Kasumi-1 (cell line): ENCODE results near the gene SF3B6.
"Not testable (repeated sequence)": the region's sequence is repeated elsewhere in the genome, so short reads cannot be mapped to it uniquely, and the experiment has no call there.

Experiments
- DNase-seq, 2 experiments: peaks; one replicate each; lab custom pipeline; 2025; lab: John Stamatoyannopoulos, UW

The SF3B6 gene

GRCh38 chr2:24093270-24093669, 17.1 kb upstream of the SF3B6 start:
- not testable (repeated sequence) for DNase-seq

GRCh38 chr2:24088821-24089359, 12.8 kb upstream of the SF3B6 start:
- DNase-seq, result no peak

GRCh38 chr2:24087032-24087431, 10.9 kb upstream of the SF3B6 start:
- no peak for DNase-seq

- no peak for DNase-seq
Measured at GRCh38 chr2:24086241-24086640, 10.1 kb upstream of the SF3B6 start.

- no peak for DNase-seq
Measured at GRCh38 chr2:24085200-24085489, 9.0 kb upstream of the SF3B6 start.

DNA sequence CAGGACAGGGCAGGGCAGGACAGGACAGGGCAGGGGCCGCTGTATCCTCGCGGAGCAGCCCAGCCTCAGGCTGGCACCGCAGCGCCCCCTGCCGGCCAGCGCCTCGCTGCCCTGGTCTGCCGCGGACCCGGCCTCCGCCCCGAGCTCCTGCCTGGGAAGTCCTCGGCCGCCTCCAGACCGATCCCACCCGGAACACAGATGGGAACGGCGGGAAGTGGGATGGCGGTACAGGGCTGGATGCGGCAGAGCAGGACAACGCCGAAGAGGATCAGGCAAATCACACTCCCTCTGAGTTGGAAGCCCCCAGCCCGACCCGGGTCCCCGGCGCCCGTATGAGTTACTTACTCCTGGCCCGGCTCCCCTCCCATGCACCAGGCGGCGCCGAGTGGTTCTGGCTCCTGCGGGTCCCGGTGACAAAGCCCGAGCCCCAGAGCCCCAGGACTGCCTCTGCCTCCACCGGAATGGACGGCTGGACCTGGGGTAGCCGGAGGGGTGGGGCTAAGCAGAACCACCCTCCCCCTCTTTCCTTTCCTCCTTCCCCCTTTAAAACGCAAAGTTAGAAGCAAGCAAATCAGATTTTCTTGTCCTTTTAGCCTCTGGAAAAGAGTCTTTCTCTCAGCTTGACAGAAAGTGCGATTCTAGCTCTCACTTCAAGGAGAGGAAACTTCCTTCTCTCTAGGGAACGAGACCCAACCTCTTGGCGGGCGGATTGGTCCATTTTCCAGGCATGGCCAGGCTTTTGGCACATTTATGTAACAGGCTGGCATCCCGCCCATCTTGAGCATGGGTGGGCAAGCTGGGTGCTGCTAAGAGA, 8.5 kb upstream of the SF3B6 start, which contains the start of gene TP53I3:
Gene TP53I3 (minus strand): TSS at position 449 of the 814 bp plus-strand sequence. CDS start 508 bp downstream, outside the sequence.
- DNase-seq, result peak; percentile 79 to 81

- peak; percentile 95 to 98 for DNase-seq
Measured at GRCh38 chr2:24083567-24084385, 7.7 kb upstream of the SF3B6 start.

- no peak for DNase-seq
Measured at GRCh38 chr2:24082787-24083566, 6.9 kb upstream of the SF3B6 start.

- DNase-seq, result no peak
Measured at GRCh38 chr2:24080701-24081100, 4.6 kb upstream of the SF3B6 start.

DNA sequence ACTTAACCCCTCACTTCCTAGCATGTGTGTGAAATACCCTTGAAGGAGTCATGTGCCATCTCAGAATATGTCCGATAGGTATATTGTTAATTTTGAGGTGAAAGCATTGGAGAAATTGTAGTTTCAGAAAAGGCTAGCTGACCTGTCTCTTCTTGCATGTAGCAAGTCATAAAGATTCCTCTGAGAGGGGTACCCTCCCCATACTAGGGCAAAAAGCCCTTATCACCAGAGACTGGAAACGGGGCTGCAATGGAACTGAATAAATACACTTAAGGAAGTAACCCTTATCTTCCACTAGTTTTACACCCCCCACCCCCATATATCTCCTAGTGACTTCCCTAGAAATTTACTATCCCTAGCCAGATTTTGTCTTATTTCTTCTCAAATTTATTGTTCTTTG, 1.8 kb upstream of the SF3B6 start:
- peak; percentile 14 to 22 for DNase-seq

- DNase-seq, result peak in 1 of 2 experiments; percentile 27
Measured at GRCh38 chr2:24077535-24077877, 1.4 kb upstream of the SF3B6 start.

DNA sequence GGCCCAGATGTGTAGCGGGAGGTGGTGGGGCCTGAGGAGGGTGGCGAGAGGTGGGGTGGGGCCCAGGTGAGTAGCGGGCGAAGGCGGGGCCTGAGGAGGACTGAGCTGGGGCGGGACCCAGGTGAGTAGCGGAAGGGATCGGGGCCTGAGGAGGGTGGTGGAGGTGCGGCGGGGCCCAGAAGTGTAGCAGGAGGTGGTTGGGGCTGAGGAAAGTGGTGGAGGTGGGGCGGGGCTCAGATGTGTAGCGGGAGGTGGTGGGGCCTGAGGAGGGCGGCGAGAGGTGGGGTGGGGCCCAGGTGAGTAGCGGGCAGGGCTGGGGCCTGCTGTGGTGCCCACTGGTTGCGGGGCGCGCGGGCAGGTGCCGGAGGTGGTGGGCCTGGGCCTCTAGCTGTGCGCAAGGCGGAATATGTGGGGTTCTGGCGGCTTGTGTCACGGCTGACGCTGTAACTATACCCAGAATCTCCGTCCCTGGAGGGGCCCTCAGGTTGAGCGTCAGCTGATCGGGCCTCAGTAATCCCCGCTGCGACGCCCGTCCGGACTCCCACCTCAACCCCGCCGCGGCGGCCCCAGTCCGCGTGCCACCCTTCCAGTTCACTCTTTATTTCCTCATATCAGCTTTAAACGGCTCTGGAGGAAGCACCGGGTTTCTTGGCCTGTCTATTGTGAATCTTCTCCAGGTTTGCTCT, 866 bp upstream of the SF3B6 start:
- DNase-seq, result peak; percentile 34 to 49

GRCh38 chr2:24075259-24075658, 867 bp downstream of the SF3B6 start:
- DNase-seq, result no peak

DNA sequence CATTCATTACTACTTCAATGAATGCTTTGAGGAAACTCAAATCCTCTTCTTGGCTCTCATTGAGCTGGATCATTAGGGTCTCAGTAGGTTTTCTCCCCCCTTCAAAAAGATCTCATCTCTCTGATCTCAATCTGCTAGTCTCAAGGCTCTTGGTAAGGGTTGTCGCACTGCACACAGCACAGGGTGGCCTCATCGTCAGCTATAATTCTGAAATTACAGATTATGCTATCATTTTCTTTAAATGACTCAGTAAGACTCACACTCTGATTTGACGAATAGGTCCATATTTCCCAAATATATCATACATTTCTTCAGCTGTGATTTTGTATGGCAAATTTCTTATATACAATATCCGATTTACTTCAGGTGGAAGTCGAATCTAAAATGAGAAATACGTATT, 2.3 kb downstream of the SF3B6 start:
- DNase-seq, result no peak

DNA sequence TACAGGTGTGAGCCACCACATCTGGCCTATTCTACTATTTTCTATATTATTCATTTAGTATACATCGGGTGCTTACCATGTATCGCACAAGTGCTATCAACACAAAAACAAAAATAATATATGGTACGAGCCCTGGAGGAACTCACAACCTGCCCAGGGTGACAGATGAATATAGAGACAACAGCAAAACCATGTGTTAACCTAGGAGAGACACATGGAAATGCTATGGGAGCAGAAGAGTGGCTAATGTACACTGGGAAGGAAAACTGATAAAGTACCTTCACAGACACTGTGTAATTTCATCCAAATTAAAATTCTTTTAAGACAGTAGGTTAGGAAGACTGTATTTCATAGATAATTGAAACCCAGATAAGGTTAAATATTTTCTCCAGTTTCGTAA, 3.9 kb downstream of the SF3B6 start:
- no peak for DNase-seq

GRCh38 chr2:24065341-24065740, 10.8 kb downstream of the SF3B6 start:
- DNase-seq, result no peak

GRCh38 chr2:24058564-24059271, 17.4 kb downstream of the SF3B6 start:
- no peak for DNase-seq

DNA sequence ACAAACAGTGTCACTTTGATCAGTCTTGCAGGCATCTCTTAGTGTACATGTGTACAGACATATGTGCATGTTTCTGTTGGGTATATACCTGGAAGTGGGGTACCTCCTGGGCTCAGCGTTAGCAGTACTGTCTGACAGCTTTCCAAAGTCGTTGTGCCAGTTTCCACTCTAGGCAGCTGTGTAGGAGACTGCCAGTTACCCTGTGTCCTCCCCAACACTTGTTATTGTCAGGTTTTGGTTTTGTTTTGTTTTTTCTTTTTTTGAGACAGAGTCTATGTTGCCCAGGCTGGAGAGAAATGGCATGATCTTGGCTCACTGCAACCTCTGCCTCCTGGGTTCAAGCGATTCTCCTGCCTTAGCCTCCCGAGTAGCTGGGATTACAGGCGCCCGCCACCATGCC, 20.4 kb downstream of the SF3B6 start:
- no peak for DNase-seq

- DNase-seq, result no peak
Measured at GRCh38 chr2:24054366-24055010, 21.6 kb downstream of the SF3B6 start.

DNA sequence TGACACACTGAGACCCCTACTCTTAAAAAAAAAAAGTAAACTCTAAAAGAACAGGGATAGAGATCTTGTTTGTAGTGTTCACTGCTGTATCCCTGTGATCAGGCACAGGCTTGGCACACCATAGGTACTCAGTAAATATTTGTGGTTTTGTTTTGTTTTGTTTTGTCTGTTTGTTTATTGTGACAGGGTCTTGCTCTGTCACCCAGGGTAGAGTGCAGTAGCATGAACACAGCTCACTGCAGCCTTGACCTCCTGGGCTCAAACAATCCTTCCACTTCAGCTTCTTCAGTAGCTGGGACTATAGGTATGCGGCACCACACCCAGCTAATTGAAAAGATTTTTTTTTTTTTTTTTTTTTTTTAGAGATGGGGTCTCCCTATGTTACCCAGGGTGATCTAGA, 23.2 kb downstream of the SF3B6 start:
- DNase-seq, result no peak

- no peak for DNase-seq
Measured at GRCh38 chr2:24051833-24052232, 24.3 kb downstream of the SF3B6 start.
